Stimulated activated naive CD8-positive, alpha-beta T cell treated with anti-CD3 and anti-CD28 coated beads, Interleukin-15, amount 100 ng/mL, for 72 hours (primary cell): ENCODE measurements around the gene KCNJ9.
A peak's percentile ranks its signal among the peaks of the same experiment; 100 is the strongest.

Source experiments
- ATAC-seq: fragments of 150-1000 bp; cut with Tn5 transposase; 2 replicates; pipeline ENCODE4 v1.10.0; 2021; ENCODE audit warnings: mild to moderate bottlenecking, moderate library complexity
- DNase-seq, 2 donors: peaks; one replicate each; pipeline ENCODE4 v3.0.0; 2021 to 2022
- H3K27ac Mint-ChIP-seq, 2 donors: one replicate each; pipeline ENCODE4 v1.8.0; 2022; ENCODE audit warnings: mild to moderate bottlenecking in 2 of 2, mixed read lengths in 2 of 2, moderate library complexity in 2 of 2
- H3K27me3 Mint-ChIP-seq: one replicate; pipeline ENCODE4 v1.8.0; 2022; ENCODE audit warnings: mixed read lengths
- H3K4me1 Mint-ChIP-seq: one replicate; pipeline ENCODE4 v1.8.0; 2022; ENCODE audit warnings: mild to moderate bottlenecking, mixed read lengths
- H3K4me3 Mint-ChIP-seq, 2 donors: one replicate each; pipeline ENCODE4 v1.8.0; 2022; ENCODE audit warnings: mild to moderate bottlenecking in 2 of 2, mixed read lengths in 2 of 2, moderate library complexity in 1 of 2
- H3K9me3 Mint-ChIP-seq, 2 donors: one replicate each; pipeline ENCODE4 v1.8.0; 2022; ENCODE audit warnings: mixed read lengths in 2 of 2

Gene KCNJ9

GRCh38 chr1:160077486-160077885 lies 3.9 kb upstream of the KCNJ9 start:
- DNase-seq (no peak), ATAC-seq (no peak)
- Mint-ChIP-seq H3K4me3 (no peak overlapping the region), H3K27ac (no peak overlapping the region), H3K9me3 (no peaks in the 10 kb centered on the region), H3K4me1 (peaks cover 13% of the 10 kb centered on the region), H3K27me3 (peaks cover 76% of the 10 kb centered on the region)

GRCh38 chr1:160078512-160079195 lies 2.7 kb upstream of the KCNJ9 start:
- peak; percentile 91 for ATAC-seq
- Mint-ChIP-seq H3K4me1 (peaks cover 13% of the 10 kb centered on the region), H3K9me3 (no peaks in the 10 kb centered on the region), H3K27ac (no peak overlapping the region), H3K4me3 (no peak overlapping the region), H3K27me3 (peaks cover 81% of the 10 kb centered on the region)
- peak; percentile 67 to 73 for DNase-seq

DNA sequence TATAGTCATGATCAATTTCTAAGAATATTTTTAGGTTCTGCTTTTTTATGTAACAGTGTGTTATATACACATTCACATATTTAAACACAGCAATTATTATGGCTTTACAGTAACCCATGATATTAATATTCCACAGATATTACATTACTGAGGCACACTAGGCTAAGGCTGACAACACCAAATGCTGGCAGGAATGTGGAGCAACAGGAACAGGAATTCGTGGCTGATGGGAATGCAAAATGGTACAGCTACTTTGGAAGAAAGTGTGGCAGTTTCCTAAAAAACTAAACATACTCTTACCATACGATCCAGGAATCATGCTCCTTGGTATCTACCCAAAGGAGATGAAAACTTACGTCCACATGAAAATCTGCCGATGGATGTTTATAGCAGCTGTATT lies 1.9 kb upstream of the KCNJ9 start:
- Mint-ChIP-seq H3K4me1 (peaks cover 19% of the 10 kb centered on the region), H3K27ac (no peak overlapping the region), H3K9me3 (no peaks in the 10 kb centered on the region), H3K27me3 (peaks cover 78% of the 10 kb centered on the region), H3K4me3 (no peak overlapping the region)
- DNase-seq (no peak), ATAC-seq (no peak)

DNA sequence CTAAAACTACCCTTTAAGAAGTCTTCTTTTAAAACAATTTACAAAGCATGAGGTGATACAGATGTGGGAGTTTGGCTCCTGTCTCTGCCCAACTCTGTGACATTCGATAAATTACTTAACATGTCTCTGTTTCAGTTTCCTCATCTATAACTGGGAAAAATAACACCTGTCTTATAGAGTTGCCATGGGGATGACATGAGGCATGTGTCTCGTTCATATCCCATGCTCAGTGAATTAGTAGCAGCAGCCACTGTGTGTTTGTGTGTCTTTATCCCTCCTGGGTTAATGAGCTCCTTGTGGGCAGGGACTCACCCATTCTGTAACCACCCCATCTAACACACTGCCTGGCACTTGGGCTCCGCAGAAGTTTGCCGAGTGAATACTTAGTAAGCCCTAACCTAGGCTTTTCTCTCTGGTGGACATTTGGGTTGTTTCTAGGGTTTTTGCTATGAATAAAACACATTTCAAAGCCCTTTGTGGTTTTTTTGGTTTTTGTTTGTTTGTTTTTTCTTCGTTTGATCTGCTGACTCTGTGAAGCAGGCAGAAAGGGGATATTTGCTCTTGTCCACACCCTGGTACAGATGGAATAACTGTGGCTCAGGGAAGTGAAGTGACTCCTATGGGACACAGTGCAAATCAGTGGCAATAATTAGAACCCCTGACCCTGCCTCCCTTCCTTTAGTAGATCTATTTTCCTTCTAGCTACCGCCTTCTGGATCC lies 797 bp upstream of the KCNJ9 start:
- Mint-ChIP-seq H3K4me1 (peaks cover 21% of the 10 kb centered on the region), H3K27me3 (peaks cover 69% of the 10 kb centered on the region), H3K9me3 (no peaks in the 10 kb centered on the region), H3K4me3 (no peak overlapping the region), H3K27ac (no peak overlapping the region)
- no peak for DNase-seq
- no peak for ATAC-seq

DNA sequence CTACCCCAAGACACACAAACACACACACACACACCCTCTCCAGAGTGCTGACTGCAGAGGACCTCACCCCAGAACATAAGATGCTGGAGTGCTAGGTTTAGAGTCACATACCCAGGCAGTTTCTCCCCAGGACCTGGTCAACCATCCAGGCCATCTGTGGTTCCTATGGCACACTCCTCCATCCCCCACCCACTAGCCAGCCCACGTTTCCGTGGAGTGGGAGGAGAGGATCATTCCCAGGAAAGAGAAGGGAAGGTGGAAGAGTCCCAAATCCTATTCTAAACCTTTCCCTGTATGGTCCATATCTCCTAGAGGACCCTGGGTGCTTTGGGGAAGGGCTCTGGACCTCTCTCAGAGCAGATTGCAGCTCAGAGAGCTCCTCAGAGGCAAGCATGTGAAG lies 1.1 kb downstream of the KCNJ9 start:
- H3K4me3 Mint-ChIP-seq = no peak overlapping the region
- peaks cover 26% of the 10 kb centered on the region for H3K4me1 Mint-ChIP-seq
- DNase-seq = no peak
- ATAC-seq = no peak
- H3K27me3 Mint-ChIP-seq = peaks cover 54% of the 10 kb centered on the region
- no peak overlapping the region for H3K27ac Mint-ChIP-seq
- no peaks in the 10 kb centered on the region for H3K9me3 Mint-ChIP-seq

- DNase-seq (no peak), ATAC-seq (no peak)
- Mint-ChIP-seq H3K27ac (no peak overlapping the region), H3K4me1 (peaks cover 26% of the 10 kb centered on the region), H3K27me3 (peaks cover 51% of the 10 kb centered on the region), H3K9me3 (no peaks in the 10 kb centered on the region), H3K4me3 (peak overlapping the region in 1 of 2 donors; percentile 66)
These were observed 1.6 kb downstream of the KCNJ9 start for GRCh38 chr1:160082926-160083325.

DNA sequence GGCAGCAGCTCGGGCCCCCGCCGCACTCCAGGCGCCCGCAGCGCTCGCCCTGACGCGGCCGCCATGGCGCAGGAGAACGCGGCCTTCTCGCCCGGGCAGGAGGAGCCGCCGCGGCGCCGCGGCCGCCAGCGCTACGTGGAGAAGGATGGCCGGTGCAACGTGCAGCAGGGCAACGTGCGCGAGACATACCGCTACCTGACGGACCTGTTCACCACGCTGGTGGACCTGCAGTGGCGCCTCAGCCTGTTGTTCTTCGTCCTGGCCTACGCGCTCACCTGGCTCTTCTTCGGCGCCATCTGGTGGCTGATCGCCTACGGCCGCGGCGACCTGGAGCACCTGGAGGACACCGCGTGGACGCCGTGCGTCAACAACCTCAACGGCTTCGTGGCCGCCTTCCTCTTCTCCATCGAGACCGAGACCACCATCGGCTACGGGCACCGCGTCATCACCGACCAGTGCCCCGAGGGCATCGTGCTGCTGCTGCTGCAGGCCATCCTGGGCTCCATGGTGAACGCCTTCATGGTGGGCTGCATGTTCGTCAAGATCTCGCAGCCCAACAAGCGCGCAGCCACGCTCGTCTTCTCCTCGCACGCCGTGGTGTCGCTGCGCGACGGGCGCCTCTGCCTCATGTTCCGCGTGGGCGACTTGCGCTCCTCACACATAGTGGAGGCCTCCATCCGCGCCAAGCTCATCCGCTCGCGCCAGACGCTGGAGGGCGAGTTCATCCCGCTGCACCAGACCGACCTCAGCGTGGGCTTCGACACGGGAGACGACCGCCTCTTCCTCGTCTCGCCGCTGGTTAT lies 2.8 kb downstream of the KCNJ9 start:
- Mint-ChIP-seq H3K4me3 (peak overlapping the region; percentile 52 to 66), H3K9me3 (no peaks in the 10 kb centered on the region), H3K27me3 (peaks cover 41% of the 10 kb centered on the region), H3K27ac (no peak overlapping the region), H3K4me1 (peaks cover 26% of the 10 kb centered on the region)
- peak; percentile 74 to 77 for DNase-seq
- peak; percentile 83 for ATAC-seq

DNA sequence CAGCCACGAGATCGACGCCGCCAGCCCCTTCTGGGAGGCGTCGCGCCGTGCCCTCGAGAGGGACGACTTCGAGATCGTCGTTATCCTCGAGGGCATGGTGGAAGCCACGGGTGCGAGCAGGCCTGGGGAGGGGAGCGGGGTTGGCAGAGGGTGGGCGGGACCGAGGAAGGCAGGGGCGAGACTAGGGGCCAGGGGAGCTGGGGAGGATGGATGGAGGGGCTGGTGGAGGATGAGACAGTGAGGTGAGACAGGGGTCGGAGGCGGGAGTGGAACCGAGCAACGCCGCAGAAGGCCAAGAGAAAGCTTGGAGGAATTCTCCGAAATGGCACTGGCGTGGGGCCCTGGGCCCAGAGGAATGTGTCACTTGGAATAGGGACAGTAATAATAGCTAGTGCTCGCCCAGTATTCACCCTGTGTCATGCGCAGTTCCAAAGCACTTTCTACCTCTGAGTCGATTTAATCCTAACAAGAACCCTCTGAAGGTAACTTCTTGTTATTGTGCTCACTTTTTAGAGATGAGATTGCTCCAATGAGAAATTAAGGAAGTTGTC lies 3.5 kb downstream of the KCNJ9 start:
- DNase-seq (no peak), ATAC-seq (no peak)
- Mint-ChIP-seq H3K4me3 (no peak overlapping the region), H3K27me3 (peaks cover 37% of the 10 kb centered on the region), H3K4me1 (peaks cover 26% of the 10 kb centered on the region), H3K9me3 (no peaks in the 10 kb centered on the region), H3K27ac (no peak overlapping the region)

- Mint-ChIP-seq H3K27ac (no peak overlapping the region), H3K9me3 (no peaks in the 10 kb centered on the region), H3K4me1 (peaks cover 21% of the 10 kb centered on the region), H3K27me3 (peaks cover 27% of the 10 kb centered on the region), H3K4me3 (no peak overlapping the region)
- peak; percentile 77 for ATAC-seq
- DNase-seq = peak; percentile 78 to 80
These were observed 4.5 kb downstream of the KCNJ9 start for GRCh38 chr1:160085686-160086455.

DNA sequence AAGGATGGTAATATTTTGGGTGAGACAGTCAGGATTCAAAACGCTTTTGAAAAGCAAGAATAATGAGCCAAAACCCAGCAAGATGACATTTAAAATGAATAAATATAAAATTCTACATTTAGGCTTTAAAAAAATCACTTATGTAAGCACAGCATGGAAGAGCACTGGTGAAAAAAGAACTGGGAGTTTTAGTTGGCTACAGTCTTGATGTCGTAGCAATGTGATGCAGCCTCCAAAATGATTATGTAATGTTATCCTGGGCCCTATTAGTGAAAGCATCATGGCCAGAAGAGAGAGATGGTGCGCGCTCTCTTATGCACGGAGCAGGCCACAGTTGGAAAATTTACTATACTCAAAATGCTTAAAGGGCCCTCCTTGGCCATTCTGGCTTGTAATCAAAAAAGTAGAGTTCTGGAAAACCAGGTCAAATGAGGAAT lies 5.1 kb downstream of the KCNJ9 start:
- H3K9me3 Mint-ChIP-seq = no peaks in the 10 kb centered on the region
- peaks cover 15% of the 10 kb centered on the region for H3K4me1 Mint-ChIP-seq
- ATAC-seq (no peak), DNase-seq (no peak)
- H3K27ac Mint-ChIP-seq = no peak overlapping the region
- H3K27me3 Mint-ChIP-seq = peaks cover 21% of the 10 kb centered on the region
- no peak overlapping the region for H3K4me3 Mint-ChIP-seq

DNA sequence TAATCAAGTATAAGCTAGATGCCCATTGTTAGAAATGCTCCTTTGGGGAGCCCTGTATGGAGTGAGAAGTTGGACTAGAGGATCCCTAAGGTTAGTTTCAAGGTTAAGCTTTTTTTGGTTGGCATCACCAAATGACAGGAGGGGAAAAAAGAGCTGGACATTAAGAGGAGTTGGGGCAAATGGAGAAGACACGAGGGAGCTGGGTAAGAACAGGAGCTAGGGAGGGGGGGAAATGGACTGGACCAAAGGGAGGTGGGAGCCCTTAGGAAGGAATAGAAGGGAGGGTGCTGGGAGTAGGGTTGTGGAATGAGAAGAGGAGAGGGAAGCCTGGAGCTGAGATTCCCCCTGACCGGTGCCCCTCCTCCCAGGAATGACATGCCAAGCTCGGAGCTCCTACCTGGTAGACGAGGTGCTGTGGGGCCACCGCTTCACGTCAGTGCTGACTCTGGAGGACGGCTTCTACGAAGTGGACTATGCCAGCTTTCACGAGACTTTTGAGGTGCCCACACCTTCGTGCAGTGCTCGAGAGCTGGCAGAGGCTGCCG lies 5.9 kb downstream of the KCNJ9 start:
- no peak overlapping the region for H3K27ac Mint-ChIP-seq
- no peaks in the 10 kb centered on the region for H3K9me3 Mint-ChIP-seq
- ATAC-seq = no peak
- DNase-seq = no peak
- H3K4me3 Mint-ChIP-seq = no peak overlapping the region
- peaks cover 13% of the 10 kb centered on the region for H3K27me3 Mint-ChIP-seq
- H3K4me1 Mint-ChIP-seq = peaks cover 14% of the 10 kb centered on the region

- H3K27ac Mint-ChIP-seq = peak overlapping the region in 1 of 2 donors; percentile 29
- peaks cover 32% of the 10 kb centered on the region for H3K4me1 Mint-ChIP-seq
- H3K4me3 Mint-ChIP-seq = no peak overlapping the region
- no peak for DNase-seq
- no peaks in the 10 kb centered on the region for H3K9me3 Mint-ChIP-seq
- no peaks in the 10 kb centered on the region for H3K27me3 Mint-ChIP-seq
- ATAC-seq = no peak
These were observed 8.5 kb downstream of the KCNJ9 start for GRCh38 chr1:160089883-160090282.

DNA sequence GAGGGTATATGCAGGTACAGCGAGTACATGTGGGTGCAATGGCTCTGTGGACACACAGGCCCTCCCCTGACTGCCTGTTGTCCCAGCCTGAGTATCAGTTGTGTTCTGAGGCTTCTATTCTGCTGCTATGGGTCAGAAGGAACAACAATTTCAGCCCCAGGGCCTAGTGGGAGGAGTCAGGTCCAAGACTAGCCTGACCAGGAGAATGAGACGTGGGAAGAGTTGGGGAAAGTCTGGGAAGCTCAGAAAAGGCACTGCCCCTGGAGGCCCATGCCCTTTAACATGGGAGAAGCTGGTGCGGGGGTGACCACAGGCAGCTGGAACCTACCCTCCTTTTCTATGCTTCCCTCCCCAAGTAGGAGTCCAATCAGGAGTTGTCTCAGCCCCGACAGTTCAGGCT lies 9.4 kb downstream of the KCNJ9 start:
- H3K9me3 Mint-ChIP-seq = no peaks in the 10 kb centered on the region
- no peak for ATAC-seq
- H3K27ac Mint-ChIP-seq = no peak overlapping the region
- H3K4me1 Mint-ChIP-seq = peaks cover 36% of the 10 kb centered on the region
- no peak for DNase-seq
- H3K4me3 Mint-ChIP-seq = no peak overlapping the region
- H3K27me3 Mint-ChIP-seq = no peaks in the 10 kb centered on the region

DNA sequence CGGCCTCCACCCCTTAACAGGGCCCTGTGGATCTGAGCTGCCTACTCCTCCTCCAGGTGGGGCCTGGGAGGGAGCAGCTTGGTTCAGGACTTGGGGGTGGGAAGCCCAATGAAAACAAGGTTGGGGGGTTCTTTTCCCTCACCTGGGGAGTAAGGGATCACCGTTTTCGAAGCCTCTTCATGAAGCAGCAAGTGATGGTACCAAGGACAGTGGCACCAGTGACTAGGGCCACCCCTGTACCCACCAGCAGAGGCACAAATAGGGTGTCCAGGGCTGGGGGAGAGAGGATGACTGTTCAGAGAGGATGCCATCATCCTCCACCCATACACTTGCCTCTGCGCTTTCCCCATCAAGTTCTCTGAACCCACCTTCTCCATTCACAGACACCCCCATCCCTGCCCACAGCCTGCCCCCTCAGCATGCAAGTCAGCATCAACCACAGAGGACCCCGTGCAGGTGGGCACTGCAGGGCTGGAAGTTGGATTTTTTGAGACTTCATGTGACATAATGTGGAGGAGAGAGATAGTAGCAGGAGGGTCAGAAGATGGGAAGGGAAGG lies 10.4 kb downstream of the KCNJ9 start:
- Mint-ChIP-seq H3K4me1 (peaks cover 43% of the 10 kb centered on the region), H3K27ac (no peak overlapping the region), H3K4me3 (no peak overlapping the region), H3K9me3 (no peaks in the 10 kb centered on the region), H3K27me3 (no peaks in the 10 kb centered on the region)
- ATAC-seq = no peak
- DNase-seq = no peak
